NCI-H1436 (cell line): Measurements from ENCODE around the gene TMEM161B.
"Not testable (repeated sequence)": the region's sequence is repeated elsewhere in the genome, so short reads cannot be mapped to it uniquely, and the experiment has no call there.

Experiments used
- DNase-seq: peaks from one replicate; lab custom pipeline; 2025; lab: John Stamatoyannopoulos, UW

Gene TMEM161B

GRCh38 chr5:88248743-88249540 lies 19.7 kb downstream of the TMEM161B start:
- no peak for DNase-seq

GRCh38 chr5:88248094-88248493 lies 20.6 kb downstream of the TMEM161B start:
- no peak for DNase-seq

GRCh38 chr5:88245893-88246244 lies 22.8 kb downstream of the TMEM161B start:
- no peak for DNase-seq

- DNase-seq: no peak
Observed at GRCh38 chr5:88245241-88245892, 23.3 kb downstream of the TMEM161B start.

GRCh38 chr5:88244686-88245085 lies 24.0 kb downstream of the TMEM161B start:
- no peak for DNase-seq

- not testable (repeated sequence) for DNase-seq
Observed at GRCh38 chr5:88243493-88243892, 25.2 kb downstream of the TMEM161B start.

- DNase-seq: no peak
Observed at GRCh38 chr5:88238732-88239131, 29.9 kb downstream of the TMEM161B start.

GRCh38 chr5:88236866-88237642 lies 31.6 kb downstream of the TMEM161B start:
- no peak for DNase-seq

GRCh38 chr5:88235828-88236227 lies 32.8 kb downstream of the TMEM161B start:
- no peak for DNase-seq

- no peak for DNase-seq
Observed at GRCh38 chr5:88235346-88235745, 33.3 kb downstream of the TMEM161B start.

GRCh38 chr5:88230546-88231066 lies 38.0 kb downstream of the TMEM161B start:
- DNase-seq: no peak

- no peak for DNase-seq
Observed at GRCh38 chr5:88226881-88227450, 41.7 kb downstream of the TMEM161B start.

- DNase-seq: no peak
Observed at GRCh38 chr5:88214655-88215054, 54.0 kb downstream of the TMEM161B start.

- DNase-seq: no peak
Observed at GRCh38 chr5:88207575-88207974, 61.1 kb downstream of the TMEM161B start.

GRCh38 chr5:88203981-88204750 lies 64.5 kb downstream of the TMEM161B start:
- peak; percentile 10 for DNase-seq

- no peak for DNase-seq
Observed at GRCh38 chr5:88195636-88196035, 73.0 kb downstream of the TMEM161B start.

GRCh38 chr5:88193896-88194295 lies 74.7 kb downstream of the TMEM161B start:
- no peak for DNase-seq

GRCh38 chr5:88190106-88190834 lies 78.4 kb downstream of the TMEM161B start:
- DNase-seq: no peak

GRCh38 chr5:88189484-88189883 lies 79.2 kb downstream of the TMEM161B start:
- DNase-seq: not testable (repeated sequence)

- no peak for DNase-seq
Observed at GRCh38 chr5:88188458-88189132, 80.0 kb downstream of the TMEM161B start.
